NCI-H1694 treated with DMSO at 0.1 percent for 48 hours (cell line): ENCODE results near the gene SEMA3E.
"Not testable (repeated sequence)": the region's sequence is repeated elsewhere in the genome, so short reads cannot be mapped to it uniquely, and the experiment has no call there.

Experiments
- DNase-seq: peaks from one replicate; lab custom pipeline; 2025; lab: John Stamatoyannopoulos, UW

SEMA3E gene

GRCh38 chr7:83552556-83552955 is 96.4 kb downstream of the SEMA3E start:
- DNase-seq = not testable (repeated sequence)

GRCh38 chr7:83550100-83550499 is 98.8 kb downstream of the SEMA3E start:
- no peak for DNase-seq

- no peak for DNase-seq
Measured at GRCh38 chr7:83548250-83548649, 100.7 kb downstream of the SEMA3E start.

- DNase-seq = no peak
Measured at GRCh38 chr7:83547526-83547925, 101.4 kb downstream of the SEMA3E start.

- DNase-seq = no peak
Measured at GRCh38 chr7:83546586-83546985, 102.4 kb downstream of the SEMA3E start.

- no peak for DNase-seq
Measured at GRCh38 chr7:83541187-83541960, 107.6 kb downstream of the SEMA3E start.

- DNase-seq = no peak
Measured at GRCh38 chr7:83534488-83534887, 114.5 kb downstream of the SEMA3E start.

GRCh38 chr7:83532219-83532618 is 116.7 kb downstream of the SEMA3E start:
- no peak for DNase-seq

GRCh38 chr7:83531766-83532165 is 117.2 kb downstream of the SEMA3E start:
- no peak for DNase-seq

- DNase-seq = no peak
Measured at GRCh38 chr7:83528925-83529423, 120.0 kb downstream of the SEMA3E start.

GRCh38 chr7:83524277-83525075 is 124.5 kb downstream of the SEMA3E start:
- no peak for DNase-seq

GRCh38 chr7:83520726-83521125 is 128.2 kb downstream of the SEMA3E start:
- DNase-seq = no peak

- no peak for DNase-seq
Measured at GRCh38 chr7:83519240-83519639, 129.7 kb downstream of the SEMA3E start.

- no peak for DNase-seq
Measured at GRCh38 chr7:83517035-83517700, 131.8 kb downstream of the SEMA3E start.

GRCh38 chr7:83514977-83515376 is 134.0 kb downstream of the SEMA3E start:
- DNase-seq = no peak

- DNase-seq = no peak
Measured at GRCh38 chr7:83509255-83510021, 139.5 kb downstream of the SEMA3E start.

GRCh38 chr7:83504330-83504729 is 144.6 kb downstream of the SEMA3E start:
- no peak for DNase-seq

GRCh38 chr7:83502636-83503035 is 146.3 kb downstream of the SEMA3E start:
- no peak for DNase-seq

- DNase-seq = no peak
Measured at GRCh38 chr7:83494683-83495082, 154.3 kb downstream of the SEMA3E start.

- no peak for DNase-seq
Measured at GRCh38 chr7:83492802-83493201, 156.1 kb downstream of the SEMA3E start.

GRCh38 chr7:83487801-83488200 is 161.1 kb downstream of the SEMA3E start:
- no peak for DNase-seq

- DNase-seq = no peak
Measured at GRCh38 chr7:83486957-83487356, 162.0 kb downstream of the SEMA3E start.
